HL-60 (cell line): ENCODE data around the gene NUP43.

Experiments used
- CTCF ChIP-seq: IDR thresholded peaks from one replicate; pipeline ENCODE4 v1.5.1; 2011; ENCODE audit warnings: low read length, control low read depth, inconsistent platforms; ENCODE audit not compliant: insufficient read depth
- GABPA ChIP-seq: IDR thresholded peaks from 2 replicates; pipeline ENCODE4 v1.6.1; 2012; ENCODE audit warnings: low read depth
- REST ChIP-seq: IDR thresholded peaks from 2 replicates; pipeline ENCODE4 v1.6.1; 2012; ENCODE audit warnings: low read depth; ENCODE audit not compliant: insufficient replicate concordance

GRCh38 chr6:149754548-149754947, 8.2 kb upstream of the NUP43 start:
- TF ChIP-seq CTCF, result no peak
- no peak for TF ChIP-seq REST
- no peak for TF ChIP-seq GABPA
